Mesodermal cell (in vitro differentiated cells): ENCODE results near the gene DAB2IP.

Source experiments
- H3K27ac ChIP-seq: 2 replicates; pipeline ENCODE4 v1.7.0; 2013; ENCODE audit warnings: mild to moderate bottlenecking, low read depth, low read length, moderate library complexity; ENCODE audit not compliant: severe bottlenecking
- H3K36me3 ChIP-seq: 2 replicates; pipeline ENCODE4 v1.7.1; 2013; ENCODE audit warnings: mild to moderate bottlenecking, low read length, moderate library complexity; ENCODE audit not compliant: control insufficient read depth, insufficient read depth
- H3K4me1 ChIP-seq: one replicate; pipeline ENCODE4 v1.7.1; 2013; ENCODE audit warnings: mild to moderate bottlenecking, low read length; ENCODE audit not compliant: insufficient read depth, control insufficient read depth, poor library complexity, severe bottlenecking
- H3K4me3 ChIP-seq: 2 replicates; pipeline ENCODE4 v1.7.0; 2013; ENCODE audit warnings: low read length, control low read depth, mild to moderate bottlenecking; ENCODE audit not compliant: insufficient read depth, poor library complexity, severe bottlenecking; ENCODE audit errors: extremely low read depth
- H3K9me3 ChIP-seq: 2 replicates; pipeline ENCODE4 v1.7.1; 2013; ENCODE audit warnings: mild to moderate bottlenecking, low read length, moderate library complexity; ENCODE audit not compliant: control insufficient read depth
- WGBS, 2 experiments: methylation state at CpG; one replicate each; pipeline ENCODE4 v1.1.5; 2013; ENCODE audit warnings: missing lambda C conversion rate in 2 of 2; ENCODE audit not compliant: insufficient coverage in 2 of 2; 5-methylcytosine and 5-hydroxymethylcytosine counted together

Gene DAB2IP

GRCh38 chr9:121674952-121675351 is 23.5 kb downstream of the DAB2IP start:
- Histone ChIP-seq H3K4me1 (peaks cover 47% of the 10 kb centered on the region), H3K36me3 (peaks cover 43% of the 10 kb centered on the region), H3K4me3 (no peak overlapping the region), H3K9me3 (no peaks in the 10 kb centered on the region), H3K27ac (no peak overlapping the region)
- WGBS, 2 experiments: 9 to 13% methylated on average over 6 of the region's 6 CpGs

DNA sequence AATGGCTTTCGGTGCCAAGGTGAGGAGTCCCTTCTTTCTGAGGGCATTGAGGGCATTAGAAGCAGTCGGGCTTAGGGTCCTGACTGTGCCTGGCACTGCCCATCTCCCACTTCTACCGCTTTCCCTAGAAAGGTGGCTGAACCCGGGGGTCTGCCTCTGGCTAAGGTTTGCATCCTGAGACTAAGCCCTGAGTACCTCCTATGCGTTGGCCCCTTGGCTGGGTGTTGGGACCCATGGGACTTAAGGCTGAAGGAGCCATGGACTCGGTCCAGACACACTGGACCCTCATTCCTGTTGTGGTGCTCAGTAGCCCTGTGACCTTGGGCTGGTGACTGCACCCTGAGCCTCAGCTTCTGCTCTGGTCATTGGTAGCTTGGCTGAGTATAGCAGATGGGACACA is 23.9 kb downstream of the DAB2IP start:
- WGBS, 2 experiments: 83 to 89% methylated on average over 6 of the region's 6 CpGs
- no peak overlapping the region for H3K27ac ChIP-seq
- H3K36me3 ChIP-seq: peaks cover 43% of the 10 kb centered on the region

DNA sequence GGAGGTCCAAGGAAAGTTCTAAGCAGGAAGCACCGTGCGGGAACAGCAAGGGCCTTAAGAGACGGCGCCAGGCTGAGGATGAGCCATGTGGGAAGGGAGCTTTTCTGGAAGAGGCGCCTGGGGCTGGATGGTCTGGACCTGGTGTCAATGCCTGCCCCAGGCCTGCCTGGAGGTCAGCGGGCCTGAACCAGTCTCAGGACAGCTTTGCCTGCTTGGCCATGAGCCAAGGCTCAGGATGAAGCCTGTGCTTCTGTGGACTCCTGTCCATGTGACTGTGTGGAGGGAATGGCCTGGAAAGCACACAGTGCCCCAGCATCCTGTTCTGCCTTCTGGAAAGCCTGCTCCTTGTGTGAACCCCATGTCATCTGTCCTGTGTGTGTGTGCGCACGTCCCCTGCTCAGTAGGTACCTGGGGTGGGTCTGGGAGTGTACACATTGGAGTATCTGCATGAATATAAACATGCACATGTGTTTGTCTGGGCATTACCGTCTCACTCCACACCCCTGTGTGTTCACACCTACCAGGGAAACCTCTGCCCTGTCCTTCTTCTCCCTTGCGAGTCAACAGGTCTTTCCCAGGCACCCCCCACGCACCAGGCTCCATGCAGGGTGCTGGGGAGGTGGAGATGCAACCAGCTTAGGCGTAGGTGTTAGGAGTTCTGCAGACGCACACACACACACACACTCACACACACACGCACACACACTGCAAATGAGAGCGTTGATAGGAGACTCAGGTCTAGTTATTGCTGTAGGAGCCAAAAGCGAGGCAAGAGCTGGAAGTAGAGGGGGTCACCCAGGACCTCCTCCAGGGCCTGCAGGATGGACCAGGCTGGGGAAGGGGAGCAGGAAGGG is 24.8 kb downstream of the DAB2IP start:
- 87 to 95% methylated on average over 8 to 12 of the region's 16 CpGs for WGBS, 2 experiments
- H3K27ac ChIP-seq: no peak overlapping the region
- peaks cover 47% of the 10 kb centered on the region for H3K4me1 ChIP-seq
- peaks cover 46% of the 10 kb centered on the region for H3K36me3 ChIP-seq
- no peak overlapping the region for H3K4me3 ChIP-seq
- no peaks in the 10 kb centered on the region for H3K9me3 ChIP-seq

More for the DNA sequence above, 23.9 kb downstream of the DAB2IP start:
- no peak overlapping the region for H3K4me3 ChIP-seq
- peaks cover 47% of the 10 kb centered on the region for H3K4me1 ChIP-seq
- H3K9me3 ChIP-seq: no peaks in the 10 kb centered on the region

- Histone ChIP-seq H3K36me3 (peaks cover 49% of the 10 kb centered on the region), H3K9me3 (no peaks in the 10 kb centered on the region), H3K4me3 (no peak overlapping the region), H3K27ac (no peak overlapping the region), H3K4me1 (peaks cover 43% of the 10 kb centered on the region)
- WGBS, 2 experiments: 80 to 98% methylated on average over 3 of the region's 4 CpGs
Observed at GRCh38 chr9:121676926-121677325, 25.5 kb downstream of the DAB2IP start.

DNA sequence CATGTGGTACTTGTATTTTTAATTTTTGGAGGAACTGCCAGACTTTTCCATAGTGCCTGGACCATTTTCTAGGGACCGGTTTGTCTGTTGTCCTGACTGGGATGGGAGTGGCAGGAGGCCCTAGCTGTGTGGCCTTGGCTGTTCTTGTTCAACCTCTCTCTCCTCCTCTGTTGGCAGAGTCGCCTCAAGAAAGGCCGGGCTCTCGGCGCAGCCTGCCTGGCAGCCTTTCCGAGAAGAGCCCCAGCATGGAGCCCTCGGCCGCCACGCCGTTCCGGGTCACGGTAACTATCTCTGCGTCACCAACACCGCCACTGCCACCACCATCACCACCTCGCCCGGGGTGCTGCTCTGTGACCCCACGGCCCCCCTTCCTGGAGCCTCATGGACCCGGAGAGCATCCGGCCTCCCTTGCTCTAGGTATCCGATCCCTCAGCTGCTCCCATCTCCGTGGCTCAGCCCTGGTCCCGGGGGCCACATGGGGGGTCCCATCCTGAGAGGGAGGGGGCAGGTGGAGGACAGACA is 27.1 kb downstream of the DAB2IP start:
- 96% methylated on average over 15 to 16 of the region's 22 CpGs for WGBS, 2 experiments
- Histone ChIP-seq H3K36me3 (peaks cover 50% of the 10 kb centered on the region), H3K9me3 (no peaks in the 10 kb centered on the region), H3K4me1 (peaks cover 37% of the 10 kb centered on the region), H3K4me3 (no peak overlapping the region), H3K27ac (no peak overlapping the region)

- Histone ChIP-seq H3K4me3 (no peak overlapping the region), H3K4me1 (peaks cover 25% of the 10 kb centered on the region), H3K36me3 (peaks cover 56% of the 10 kb centered on the region), H3K27ac (no peak overlapping the region), H3K9me3 (no peaks in the 10 kb centered on the region)
- WGBS, 2 experiments: 94 to 95% methylated on average over 3 to 4 of the region's 7 CpGs
Observed at GRCh38 chr9:121679901-121680635, 28.6 kb downstream of the DAB2IP start.

GRCh38 chr9:121681404-121681803 is 30.0 kb downstream of the DAB2IP start:
- Histone ChIP-seq H3K27ac (peak overlapping the region; percentile 25), H3K9me3 (no peaks in the 10 kb centered on the region), H3K36me3 (peaks cover 62% of the 10 kb centered on the region), H3K4me1 (peaks cover 12% of the 10 kb centered on the region), H3K4me3 (no peak overlapping the region)
- WGBS, 2 experiments: 93 to 96% methylated on average over 7 of the region's 7 CpGs

GRCh38 chr9:121682201-121682600 is 30.8 kb downstream of the DAB2IP start:
- Histone ChIP-seq H3K36me3 (peaks cover 61% of the 10 kb centered on the region), H3K4me1 (peaks cover 7% of the 10 kb centered on the region), H3K4me3 (no peak overlapping the region), H3K27ac (no peak overlapping the region), H3K9me3 (no peaks in the 10 kb centered on the region)
- 85% methylated on average over 6 of the region's 6 CpGs for WGBS, 2 experiments

GRCh38 chr9:121682926-121683515 is 31.6 kb downstream of the DAB2IP start:
- H3K4me3 ChIP-seq: no peak overlapping the region
- peaks cover 10% of the 10 kb centered on the region for H3K4me1 ChIP-seq
- no peak overlapping the region for H3K27ac ChIP-seq
- 61 to 67% methylated on average over 2 of the region's 5 CpGs for WGBS, 2 experiments
- no peaks in the 10 kb centered on the region for H3K9me3 ChIP-seq
- peaks cover 67% of the 10 kb centered on the region for H3K36me3 ChIP-seq

DNA sequence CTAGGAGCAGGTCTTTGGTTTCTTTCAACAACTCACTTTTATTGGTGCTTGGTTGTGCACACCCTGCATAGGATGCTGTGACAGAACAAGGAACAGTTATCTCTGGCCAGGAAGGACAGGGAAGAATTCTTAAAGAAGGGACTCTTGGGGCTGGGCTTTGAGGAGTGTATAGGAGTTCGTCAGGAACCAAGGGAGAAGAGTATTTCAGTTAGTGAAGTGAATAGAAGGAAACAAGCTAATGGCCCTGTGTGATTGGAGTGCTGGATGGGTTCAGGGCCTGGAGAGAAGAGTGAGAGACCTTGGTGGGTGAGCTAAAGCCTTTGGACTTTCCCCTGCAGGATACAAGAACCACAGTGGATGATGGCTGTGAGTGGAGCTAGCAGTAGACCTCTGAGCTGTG is 32.2 kb downstream of the DAB2IP start:
- Histone ChIP-seq H3K9me3 (no peaks in the 10 kb centered on the region), H3K36me3 (peaks cover 67% of the 10 kb centered on the region), H3K27ac (no peak overlapping the region), H3K4me3 (no peak overlapping the region), H3K4me1 (peaks cover 11% of the 10 kb centered on the region)
- 87 to 100% methylated on average over 1 of the region's 1 CpG for WGBS, 2 experiments
